Spleen (tissue), 7 donors: ENCODE results near the gene UPK3A.

Source experiments
- POLR2A ChIP-seq, 3 donors: fragments of 450-650 bp; IDR thresholded peaks; one replicate each; pipeline ENCODE4 v1.5.1; 2017; ENCODE audit warnings: antibody characterized with exemption in 3 of 3, mild to moderate bottlenecking in 1 of 3
- POLR2AphosphoS5 ChIP-seq, 3 donors: sonication (generic); formaldehyde crosslinking; IDR thresholded peaks; one replicate each; pipeline ENCODE4 v1.5.1; 2017; ENCODE audit warnings: antibody characterized with exemption in 3 of 3
- TF ChIP-seq, protein P1 (sequence below), 11 experiments: fragments of 200-600 bp in 7 of 11; fragments of 450-650 bp in 4 of 11; sonication (generic) in 4 of 11; IDR thresholded peaks in 8 of 11; conservative IDR thresholded peaks in 3 of 11; 1 replicate in 7 of 11; 2 replicates in 4 of 11; pipeline versions ENCODE4 v1.4.0 to v1.8.0; 2016 to 2021; ENCODE audit warnings: antibody characterized with exemption in 11 of 11, inconsistent platforms in 4 of 11, mild to moderate bottlenecking in 1 of 11
- donor health status: DM: no; HTN: no; CAD: no; lungs with moderate emphysema.
- donor health status: DM: no; HTN: no; CAD: no.
- donor health status: DM: no; HTN: no; CAD: no.

DNA sequence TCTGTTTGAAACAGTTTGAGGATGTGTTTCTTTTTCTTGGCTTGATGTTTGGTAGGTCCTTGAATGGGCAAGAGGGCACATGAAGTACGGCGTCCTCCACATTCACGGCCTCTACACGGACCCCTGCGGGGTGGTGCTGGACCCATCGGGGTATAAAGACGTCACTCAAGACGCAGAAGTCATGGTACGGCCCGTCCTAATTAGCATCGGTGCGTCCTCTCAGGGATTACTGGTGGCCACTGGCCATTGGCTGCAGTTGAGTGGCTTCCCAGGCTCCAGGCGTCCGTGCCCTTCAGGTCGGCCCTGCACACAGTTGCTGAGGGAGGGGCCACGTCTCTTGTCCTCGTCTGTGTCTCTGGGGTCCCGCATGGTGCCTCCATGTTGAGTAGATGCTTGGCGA, 45.8 kb downstream of the UPK3A start:
- TF ChIP-seq, protein P1, sequence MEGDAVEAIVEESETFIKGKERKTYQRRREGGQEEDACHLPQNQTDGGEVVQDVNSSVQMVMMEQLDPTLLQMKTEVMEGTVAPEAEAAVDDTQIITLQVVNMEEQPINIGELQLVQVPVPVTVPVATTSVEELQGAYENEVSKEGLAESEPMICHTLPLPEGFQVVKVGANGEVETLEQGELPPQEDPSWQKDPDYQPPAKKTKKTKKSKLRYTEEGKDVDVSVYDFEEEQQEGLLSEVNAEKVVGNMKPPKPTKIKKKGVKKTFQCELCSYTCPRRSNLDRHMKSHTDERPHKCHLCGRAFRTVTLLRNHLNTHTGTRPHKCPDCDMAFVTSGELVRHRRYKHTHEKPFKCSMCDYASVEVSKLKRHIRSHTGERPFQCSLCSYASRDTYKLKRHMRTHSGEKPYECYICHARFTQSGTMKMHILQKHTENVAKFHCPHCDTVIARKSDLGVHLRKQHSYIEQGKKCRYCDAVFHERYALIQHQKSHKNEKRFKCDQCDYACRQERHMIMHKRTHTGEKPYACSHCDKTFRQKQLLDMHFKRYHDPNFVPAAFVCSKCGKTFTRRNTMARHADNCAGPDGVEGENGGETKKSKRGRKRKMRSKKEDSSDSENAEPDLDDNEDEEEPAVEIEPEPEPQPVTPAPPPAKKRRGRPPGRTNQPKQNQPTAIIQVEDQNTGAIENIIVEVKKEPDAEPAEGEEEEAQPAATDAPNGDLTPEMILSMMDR (IDR thresholded peaks at IDR 0.05 in 8 of 11, conservative IDR thresholded peaks at IDR 0.05 in 3 of 11): no peak
- TF ChIP-seq POLR2A (IDR thresholded peaks at IDR 0.05) (no peak), POLR2AphosphoS5 (IDR thresholded peaks at IDR 0.05) (peak in 1 of 3 donors; percentile 17)
